Anterior cingulate cortex (tissue), 58 donors: Measurements from ENCODE around the gene CYP2A13.
"Not testable (repeated sequence)": the region's sequence is repeated elsewhere in the genome, so short reads cannot be mapped to it uniquely, and the experiment has no call there.

Experiments used
- DNase-seq, 58 donors: peaks; one replicate each; lab custom pipeline; 2025; lab: John Stamatoyannopoulos, UW

CYP2A13 gene

DNA sequence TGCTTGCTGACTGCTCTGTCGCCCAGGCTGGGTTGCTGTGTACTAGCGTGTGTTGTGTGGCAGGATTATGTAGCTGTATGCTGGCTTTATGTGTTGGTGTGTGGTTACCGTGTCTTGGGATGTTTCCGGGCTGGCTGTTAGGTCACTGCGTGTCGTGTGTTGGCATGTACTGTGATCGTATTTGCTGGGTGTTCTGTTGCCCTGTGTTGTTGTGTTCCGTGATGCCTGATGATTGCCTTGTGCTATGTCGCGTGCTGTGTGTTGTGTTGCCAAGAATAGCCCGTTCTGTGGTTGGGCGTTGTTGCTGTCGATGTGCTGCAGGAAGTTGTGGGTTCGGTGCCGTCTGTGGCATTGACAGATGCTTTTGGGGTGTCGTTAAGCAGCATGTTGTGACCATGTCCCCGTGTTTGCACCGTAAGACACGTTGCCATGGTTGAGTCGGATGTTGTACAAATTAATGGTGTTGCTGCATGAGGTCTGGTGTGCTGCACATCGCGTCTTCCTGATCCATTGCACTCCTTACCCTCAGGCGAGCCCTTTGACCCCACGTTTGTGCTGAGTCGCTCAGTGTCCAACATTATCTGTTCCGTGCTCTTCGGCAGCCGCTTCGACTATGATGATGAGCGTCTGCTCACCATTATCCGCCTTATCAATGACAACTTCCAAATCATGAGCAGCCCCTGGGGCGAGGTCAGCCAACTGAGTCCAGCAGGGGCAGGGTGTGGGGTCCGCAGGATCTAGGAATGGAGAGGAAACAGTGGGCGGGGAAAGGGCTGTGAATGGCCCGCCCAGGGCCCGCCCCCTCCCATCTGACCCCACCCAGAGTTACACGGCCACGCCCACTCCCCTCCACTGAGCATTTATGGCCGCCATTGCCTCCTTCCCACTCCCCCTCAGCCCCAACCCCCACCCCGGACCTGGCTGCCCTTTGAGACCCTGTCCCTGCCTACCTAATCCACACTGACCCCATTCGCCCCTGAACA is 33.0 kb downstream of the CYP2A13 start:
- DNase-seq = not testable (repeated sequence)

DNA sequence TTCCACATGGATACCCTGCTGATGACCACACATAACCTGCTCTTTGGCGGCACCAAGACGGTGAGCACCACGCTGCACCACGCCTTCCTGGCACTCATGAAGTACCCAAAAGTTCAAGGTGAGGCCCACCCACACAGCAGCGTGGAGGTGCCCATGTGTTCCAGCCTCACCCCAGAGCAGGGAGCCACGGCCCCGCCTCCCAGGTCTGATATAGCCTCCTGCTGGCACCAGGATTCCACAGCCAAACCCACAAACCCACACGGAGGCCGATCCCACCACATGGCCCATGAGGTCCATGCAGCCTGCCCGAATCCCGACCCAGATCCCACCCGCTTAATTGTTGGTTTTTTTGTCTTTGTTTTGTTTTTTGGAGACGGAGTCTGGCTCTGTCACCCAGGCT is 34.6 kb downstream of the CYP2A13 start:
- not testable (repeated sequence) for DNase-seq

DNA sequence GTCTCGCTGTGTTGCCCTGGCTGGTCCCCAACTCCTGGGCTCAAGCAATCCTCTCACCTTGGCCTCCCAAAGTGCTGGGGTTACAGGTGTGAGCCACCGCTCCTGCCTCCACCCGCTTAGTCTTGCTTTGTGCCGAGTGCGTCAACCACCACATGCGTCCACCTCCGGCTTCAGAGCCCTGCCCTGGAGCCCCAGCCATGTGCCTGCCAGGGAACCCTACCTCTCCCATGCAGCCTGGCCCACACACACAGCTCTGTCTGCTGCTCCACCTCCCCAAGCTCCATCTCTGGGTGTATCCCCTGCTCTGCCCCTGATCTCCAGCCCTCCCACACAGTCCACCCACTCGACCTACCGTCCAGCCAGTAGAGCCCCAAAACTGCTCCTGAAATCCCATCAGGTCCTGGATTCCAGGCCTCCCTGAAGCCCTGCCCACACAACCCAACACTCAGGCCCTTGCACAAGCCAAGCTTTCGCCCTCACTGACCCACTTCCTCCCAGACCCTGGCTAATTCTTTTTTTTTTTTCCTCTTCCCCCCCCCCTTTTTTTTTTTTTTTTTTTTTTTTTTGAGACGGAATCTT is 35.6 kb downstream of the CYP2A13 start:
- DNase-seq = no peak

DNA sequence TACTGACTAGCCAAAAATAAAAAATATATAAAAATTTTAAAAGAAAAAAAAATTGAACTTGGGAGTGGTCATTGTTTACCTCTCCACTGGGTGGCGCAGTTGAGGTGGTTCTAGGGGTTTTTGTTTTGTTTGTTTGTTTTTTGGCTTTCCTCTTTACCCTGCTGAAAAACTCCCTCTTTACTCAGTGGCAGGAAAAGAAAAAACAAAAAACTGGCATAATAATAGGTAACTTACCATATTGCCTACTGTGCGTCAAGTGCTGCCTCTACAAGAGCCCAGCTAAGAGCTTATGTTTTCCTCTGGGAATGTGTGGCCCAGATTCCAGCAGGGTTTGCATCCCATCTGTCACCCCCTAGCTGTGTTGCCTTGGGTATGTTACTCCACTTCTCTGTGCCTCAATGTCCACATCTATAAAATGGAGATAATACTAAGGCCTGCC is 38.5 kb downstream of the CYP2A13 start:
- DNase-seq = not testable (repeated sequence)

DNA sequence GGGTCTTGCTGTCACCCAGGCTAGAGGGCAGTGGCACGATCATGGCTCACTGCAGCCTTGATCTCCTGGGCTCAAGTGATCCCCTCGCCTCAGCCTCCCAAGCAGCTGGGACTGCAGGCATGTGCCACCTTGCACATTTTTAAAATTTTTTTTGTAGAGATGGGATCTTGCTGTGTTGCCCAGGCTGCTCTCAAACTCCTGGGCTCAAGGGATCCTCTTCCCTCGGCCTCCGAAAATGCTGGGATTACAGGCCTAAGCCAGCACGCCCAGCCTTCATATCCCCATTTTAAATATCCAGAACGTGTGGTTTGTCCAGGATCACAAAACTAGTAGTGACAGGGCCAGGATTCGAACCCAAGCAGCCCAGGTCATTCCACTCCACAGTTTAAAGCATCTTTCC is 39.1 kb downstream of the CYP2A13 start:
- not testable (repeated sequence) for DNase-seq

DNA sequence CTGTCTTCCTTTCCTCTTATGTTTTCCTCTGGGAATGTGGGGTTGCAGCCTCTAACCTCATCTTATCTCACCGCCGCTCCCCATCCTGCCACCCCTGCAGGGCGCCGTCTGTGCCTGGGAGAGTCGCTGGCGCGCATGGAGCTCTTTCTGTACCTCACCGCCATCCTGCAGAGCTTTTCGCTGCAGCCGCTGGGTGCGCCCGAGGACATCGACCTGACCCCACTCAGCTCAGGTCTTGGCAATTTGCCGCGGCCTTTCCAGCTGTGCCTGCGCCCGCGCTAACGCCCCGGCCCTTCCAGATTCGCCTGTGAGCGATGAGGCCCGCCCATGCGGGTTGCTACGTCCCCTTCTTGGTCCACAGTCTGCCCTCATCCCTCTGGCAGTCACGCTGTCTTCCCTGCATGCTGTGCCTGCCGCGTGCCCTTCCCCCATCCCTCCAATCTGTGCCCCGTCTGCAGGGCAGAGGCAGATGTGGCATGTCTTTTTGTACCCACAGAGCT is 39.6 kb downstream of the CYP2A13 start:
- peak in 32 of 58 donors; percentile 1 to 62 (median 16) for DNase-seq

DNA sequence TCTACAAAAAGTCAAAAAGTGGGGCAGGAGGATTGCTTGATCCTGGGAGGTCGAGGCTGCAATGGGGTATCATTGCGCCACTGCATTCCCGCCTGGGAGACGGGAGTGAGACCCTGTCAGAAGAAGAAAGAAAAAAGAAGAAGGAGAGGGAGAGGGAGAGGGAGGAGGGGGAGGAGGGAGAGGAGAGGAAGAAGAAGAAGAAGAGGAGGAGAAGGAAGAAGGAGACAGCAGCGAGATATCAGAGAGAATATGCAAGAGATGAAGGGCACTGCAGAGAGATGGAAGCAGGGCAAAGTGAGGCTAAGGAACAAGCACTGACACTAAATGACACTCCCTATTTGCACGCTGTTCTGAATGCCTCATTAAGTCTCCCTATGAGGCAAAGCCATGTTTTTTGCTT is 40.4 kb downstream of the CYP2A13 start:
- no peak for DNase-seq

DNA sequence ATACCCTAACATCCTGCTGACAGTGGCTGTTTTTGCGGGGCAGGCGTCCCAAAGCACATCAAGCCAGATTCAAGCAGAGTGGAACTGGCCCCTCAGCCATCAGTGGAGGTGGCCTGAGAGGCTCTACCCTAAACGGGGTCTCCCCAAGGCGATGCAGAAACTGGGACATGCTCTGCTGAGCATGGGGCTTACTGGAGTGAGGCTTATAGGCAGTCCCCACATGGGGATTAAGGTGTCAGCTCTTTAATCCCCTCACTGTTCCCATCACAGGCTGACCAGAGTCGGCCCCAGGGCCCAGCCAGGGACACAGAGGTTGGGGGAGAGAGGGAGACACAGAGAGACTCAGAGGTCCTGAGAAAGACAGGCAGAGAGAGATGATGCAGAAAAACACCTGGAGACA is 42.9 kb downstream of the CYP2A13 start:
- no peak for DNase-seq

DNA sequence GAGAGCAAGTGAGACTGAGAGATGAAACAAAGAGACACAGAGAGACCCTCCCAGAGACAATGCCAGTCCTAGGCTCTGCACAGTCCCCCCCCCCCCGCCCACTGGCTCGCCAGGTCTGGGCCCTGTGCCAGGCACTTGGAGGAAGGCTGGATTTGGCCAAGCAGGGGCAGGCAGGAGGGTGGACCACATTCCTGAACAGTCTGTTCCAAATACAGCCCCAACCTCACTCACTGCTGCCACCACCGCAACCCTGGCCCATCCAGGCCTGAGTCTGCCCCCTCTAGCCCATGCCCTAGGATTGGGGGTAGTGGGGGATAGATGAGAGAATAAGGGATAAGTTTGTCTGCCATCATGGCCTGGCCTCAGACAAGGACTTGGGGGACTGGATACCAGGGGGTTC is 45.0 kb downstream of the CYP2A13 start:
- peak in 1 of 58 donors; percentile 1 for DNase-seq

DNA sequence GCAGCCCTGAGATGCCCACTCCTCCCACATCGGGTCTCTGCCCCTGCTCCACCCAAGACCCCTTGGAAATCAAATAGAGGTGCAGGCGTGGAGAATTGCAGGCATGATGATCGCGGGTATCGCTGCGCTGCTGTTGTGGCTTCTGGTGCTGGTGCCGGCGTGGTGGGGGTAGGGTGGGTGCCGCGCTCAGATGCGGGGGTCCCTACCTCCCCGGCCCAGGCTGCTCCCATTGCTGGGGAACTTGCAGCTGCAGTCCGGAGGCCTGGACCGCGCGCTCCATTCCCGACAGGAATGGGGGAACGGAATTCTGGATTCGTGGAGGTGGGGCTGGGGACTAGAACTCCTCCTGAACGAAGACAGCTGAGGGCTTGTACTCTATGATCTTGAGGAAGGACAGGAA is 46.4 kb downstream of the CYP2A13 start:
- DNase-seq = no peak

DNA sequence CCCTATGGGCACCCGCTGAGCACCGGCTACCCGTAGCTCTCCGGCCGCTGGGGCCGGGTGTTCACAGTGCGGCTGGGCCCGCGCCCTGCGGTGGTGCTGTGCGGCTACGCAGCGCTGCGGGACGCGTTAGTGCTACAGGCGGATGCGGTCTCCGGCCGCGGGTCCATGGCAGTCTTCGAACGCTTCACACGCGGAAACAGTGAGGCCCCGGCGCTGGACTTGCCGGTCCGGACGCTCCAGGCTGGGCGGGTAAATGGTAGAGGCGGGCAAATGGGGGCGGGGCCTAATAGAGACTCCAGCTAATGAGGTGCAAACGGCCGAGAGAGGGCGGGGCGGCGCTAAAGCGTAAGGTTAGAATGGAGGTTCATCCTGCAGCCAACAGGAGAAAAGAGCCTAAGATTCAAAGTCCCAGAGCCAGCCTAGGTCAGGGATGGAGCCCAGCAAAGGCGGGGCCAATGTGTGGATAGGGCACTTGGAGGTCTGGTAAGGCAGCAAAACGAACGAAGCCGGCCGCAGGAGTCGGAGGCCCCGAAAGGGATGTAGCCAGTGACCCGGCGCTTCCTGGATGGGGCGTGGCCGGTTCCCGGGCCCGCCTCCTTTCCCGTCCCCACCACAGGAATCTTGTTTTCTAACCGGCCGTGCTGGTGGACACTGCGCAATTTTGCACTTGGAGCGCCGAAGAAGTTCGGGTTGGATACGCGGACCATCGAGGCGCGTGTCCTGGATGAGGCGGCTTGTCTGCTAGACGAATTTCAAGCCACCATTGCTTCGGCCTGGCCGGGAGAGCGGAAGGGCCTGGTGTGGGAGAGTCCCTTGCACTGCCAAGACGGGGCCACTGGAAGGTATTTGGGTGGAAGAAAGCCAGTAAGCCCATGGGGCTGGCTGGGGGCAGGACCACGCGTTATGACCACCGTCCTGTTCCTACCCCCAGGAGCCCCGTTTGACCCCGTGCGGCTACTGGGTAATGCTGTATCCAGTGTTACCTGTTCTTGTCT is 47.4 kb downstream of the CYP2A13 start:
- DNase-seq = peak in 35 of 58 donors; percentile 3 to 62 (median 19)

DNA sequence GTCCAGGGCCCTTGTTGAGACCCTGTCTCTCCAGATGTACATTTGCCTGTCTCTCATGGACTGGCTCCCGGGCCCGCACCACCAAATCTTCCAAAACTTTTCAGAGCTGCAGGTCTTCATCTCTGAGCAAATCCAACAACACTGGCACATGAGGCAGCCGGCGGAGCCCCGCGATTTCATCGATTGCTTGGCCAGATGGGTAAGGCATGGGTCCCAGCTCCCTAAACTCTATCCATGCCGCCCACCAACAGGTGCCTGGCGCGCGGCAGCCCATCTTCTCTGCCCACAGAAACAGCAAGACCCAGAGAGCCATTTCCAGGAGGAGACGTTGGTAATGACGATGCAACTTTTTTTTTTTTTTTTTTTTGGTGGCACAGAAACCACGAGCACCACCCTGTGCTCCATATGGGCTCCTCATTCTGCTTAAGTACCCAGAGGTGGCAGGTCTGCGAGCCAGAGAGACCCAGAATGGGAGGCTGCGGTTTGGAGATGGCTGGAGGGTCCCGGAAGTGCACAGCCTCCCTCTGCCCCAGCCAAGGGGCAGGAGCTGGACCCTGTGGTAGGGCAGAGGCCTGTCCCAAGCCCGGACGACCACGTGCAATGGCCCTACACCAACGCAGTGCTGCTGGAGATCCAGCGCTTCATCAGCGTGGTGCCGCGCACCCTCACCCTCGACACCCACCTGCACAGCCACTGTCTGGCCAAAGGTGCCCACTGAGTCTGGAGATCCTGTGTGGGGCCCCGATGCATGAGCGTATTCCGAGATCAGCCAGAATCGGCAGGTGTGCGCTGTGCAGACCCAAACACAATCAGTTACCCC is 48.6 kb downstream of the CYP2A13 start:
- no peak for DNase-seq

DNA sequence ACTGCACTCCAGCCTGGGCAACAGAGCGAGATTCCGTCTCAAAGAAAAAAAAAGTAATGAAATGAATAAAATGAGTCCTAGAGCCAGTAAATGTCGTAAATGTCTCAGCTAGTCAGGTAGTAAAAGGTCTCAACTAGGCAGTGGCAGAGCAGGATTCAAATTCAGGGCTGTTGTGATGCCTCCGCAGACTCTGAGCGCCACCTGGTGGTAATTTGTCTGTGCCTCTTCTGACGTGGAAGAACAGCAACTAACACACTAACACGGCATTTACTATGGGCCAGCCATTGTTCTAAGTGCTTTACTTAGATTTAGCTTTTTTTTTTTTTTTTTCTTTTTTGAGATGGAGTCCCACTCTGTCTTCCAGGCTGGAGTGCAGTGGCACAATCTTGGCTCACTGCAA is 56.2 kb downstream of the CYP2A13 start:
- peak in 41 of 58 donors; percentile 2 to 69 (median 24) for DNase-seq
